Ishikawa (cell line): ENCODE results near the gene DYDC1.

Source experiments
- FOXM1 ChIP-seq: IDR thresholded peaks from 2 replicates; pipeline ENCODE4 v1.6.1; 2012; ENCODE audit warnings: low read depth, borderline replicate concordance
- RAD21 ChIP-seq: IDR thresholded peaks from 2 replicates; pipeline ENCODE4 v1.6.1; 2012; ENCODE audit warnings: low read depth

DNA sequence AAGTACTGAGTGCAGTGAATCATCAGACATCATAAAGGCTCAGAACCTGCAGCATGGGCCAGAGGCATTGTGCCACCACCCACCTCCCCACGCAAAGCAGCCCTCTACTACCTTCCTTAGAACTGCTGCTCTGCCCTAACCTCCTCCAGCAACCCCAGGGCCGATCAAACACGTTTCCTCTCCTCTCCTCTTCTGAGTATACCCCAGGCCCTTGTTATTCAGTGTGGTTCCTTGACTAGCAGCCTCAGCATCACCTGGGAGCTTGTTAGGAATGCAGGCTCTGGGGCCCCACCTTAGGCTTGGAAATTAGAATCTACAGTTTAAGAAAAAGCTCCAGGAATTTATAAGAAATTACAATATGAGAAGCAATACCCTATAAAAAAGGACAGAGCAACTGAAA is 33.2 kb downstream of the DYDC1 start:
- no peak for TF ChIP-seq RAD21
- TF ChIP-seq FOXM1, result no peak
